ENCODE results near the gene PRDM16. TPM values are rescaled to one million over a fixed set of nuclear protein-coding genes. Genes with fewer than 3 reads are reported as not detected.

Gene PRDM16
- total and polyA plus RNA-seq, 2 donors (not counting 1 experiment from before 2014, with no cell fraction given): 0.03 to 0.12 TPM

- Histone ChIP-seq H3K27ac (ENCODE audit: low read length in 2 of 2) (no peak overlapping the region), H3K36me3 (replicated peaks in 1 of 2; ENCODE audit: control extremely low read depth in 1 of 2, control insufficient read depth in 1 of 2, extremely low read depth in 1 of 2, insufficient read depth in 2 of 2, low read length in 1 of 2) (no peaks in the 10 kb centered on the region), H3K9ac (ENCODE audit: low read length) (no peak overlapping the region), H3K4me2 (replicated peaks; ENCODE audit: low read depth, low read length, poor library complexity, severe bottlenecking) (no peak overlapping the region), H4K20me1 (ENCODE audit: control insufficient read depth, insufficient read depth, low read length, poor library complexity, severe bottlenecking) (no peaks in the 10 kb centered on the region), H3K9me3 (ENCODE audit: control extremely low read depth in 1 of 3, control insufficient read depth in 2 of 3, insufficient read depth in 1 of 3, low read length in 2 of 3) (peaks cover 0 to 1% (median 0%) of the 10 kb centered on the region in 3 donors), H3K27me3 (replicated peaks in 1 of 4; ENCODE audit: control extremely low read depth in 1 of 4, control insufficient read depth in 3 of 4, insufficient read depth in 4 of 4, low read length in 3 of 4) (no peaks in the 10 kb centered on the region), H3K4me3 (ENCODE audit: control extremely low read depth in 1 of 5, extremely low read depth in 1 of 5, insufficient read depth in 1 of 5, low read depth in 2 of 5, low read length in 4 of 5) (no peak overlapping the region), H2AFZ (ENCODE audit: insufficient read depth, low read depth, low read length, poor library complexity, severe bottlenecking) (no peak overlapping the region), H3K4me1 (ENCODE audit: control insufficient read depth in 2 of 2, insufficient read depth in 2 of 2, low read length in 2 of 2) (no peaks in the 10 kb centered on the region), H3K79me2 (ENCODE audit: control insufficient read depth, insufficient read depth, low read length) (no peaks in the 10 kb centered on the region)
- Mint-ChIP-seq H3K4me1 (no peaks in the 10 kb centered on the region), H3K27ac (no peak overlapping the region), H3K4me3 (no peak overlapping the region), H3K9me3 (ENCODE audit: insufficient read depth) (no peaks in the 10 kb centered on the region), H3K27me3 (no peaks in the 10 kb centered on the region)
- TF ChIP-seq EZH2 (IDR thresholded peaks at IDR 0.05; ENCODE audit: borderline replicate concordance, insufficient read depth, low read depth, low read length, poor library complexity, severe bottlenecking) (no peak), CTCF (IDR thresholded peaks at IDR 0.05) (no peak)
- DNase-seq: no peak
- WGBS (ENCODE audit: insufficient coverage): 86% methylated on average over 6 of the region's 11 CpGs
- ChIA-PET CTCF (no interaction called here), POLR2A (no interaction called here)
- intact Hi-C loops (cut with micrococcal nuclease): no loop called here
- no peak for ATAC-seq (ENCODE audit: low read depth)
These were observed 261.8 kb downstream of the PRDM16 start for GRCh38 chr1:3330771-3331245.

- WGBS (ENCODE audit: insufficient coverage): 93% methylated on average over 14 of the region's 14 CpGs
- no peaks in the 10 kb centered on the region for H4K20me1 ChIP-seq (ENCODE audit: control insufficient read depth, insufficient read depth, low read length, poor library complexity, severe bottlenecking)
- no peak for DNase-seq
- intact Hi-C loops (cut with micrococcal nuclease): no loop called here
- H3K4me2 ChIP-seq (replicated peaks; ENCODE audit: low read depth, low read length, poor library complexity, severe bottlenecking): no peak overlapping the region
- H3K4me3 ChIP-seq (ENCODE audit: control extremely low read depth in 1 of 5, extremely low read depth in 1 of 5, insufficient read depth in 1 of 5, low read depth in 2 of 5, low read length in 4 of 5): no peak overlapping the region
- no peaks in the 10 kb centered on the region for H3K79me2 ChIP-seq (ENCODE audit: control insufficient read depth, insufficient read depth, low read length)
- no peaks in the 10 kb centered on the region for H3K4me1 Mint-ChIP-seq
- no peaks in the 10 kb centered on the region for H3K36me3 ChIP-seq (replicated peaks in 1 of 2; ENCODE audit: control extremely low read depth in 1 of 2, control insufficient read depth in 1 of 2, extremely low read depth in 1 of 2, insufficient read depth in 2 of 2, low read length in 1 of 2)
- no peak overlapping the region for H3K4me3 Mint-ChIP-seq
- no peak overlapping the region for H2AFZ ChIP-seq (ENCODE audit: insufficient read depth, low read depth, low read length, poor library complexity, severe bottlenecking)
- ChIA-PET POLR2A (no interaction called here), CTCF (no interaction called here)
- no peak for TF ChIP-seq EZH2 (IDR thresholded peaks at IDR 0.05; ENCODE audit: borderline replicate concordance, insufficient read depth, low read depth, low read length, poor library complexity, severe bottlenecking)
- TF ChIP-seq CTCF (IDR thresholded peaks at IDR 0.05): no peak
- H3K27me3 ChIP-seq (replicated peaks in 1 of 4; ENCODE audit: control extremely low read depth in 1 of 4, control insufficient read depth in 3 of 4, insufficient read depth in 4 of 4, low read length in 3 of 4): no peaks in the 10 kb centered on the region
- no peaks in the 10 kb centered on the region for H3K27me3 Mint-ChIP-seq
- no peak overlapping the region for H3K27ac Mint-ChIP-seq
- no peak for ATAC-seq (ENCODE audit: low read depth)
- no peak overlapping the region for H3K9ac ChIP-seq (ENCODE audit: low read length)
- no peaks in the 10 kb centered on the region for H3K4me1 ChIP-seq (ENCODE audit: control insufficient read depth in 2 of 2, insufficient read depth in 2 of 2, low read length in 2 of 2)
- peaks cover 0 to 4% (median 0%) of the 10 kb centered on the region in 3 donors for H3K9me3 ChIP-seq (ENCODE audit: control extremely low read depth in 1 of 3, control insufficient read depth in 2 of 3, insufficient read depth in 1 of 3, low read length in 2 of 3)
- H3K27ac ChIP-seq (ENCODE audit: low read length in 2 of 2): no peak overlapping the region
- no peaks in the 10 kb centered on the region for H3K9me3 Mint-ChIP-seq (ENCODE audit: insufficient read depth)
These were observed 262.6 kb downstream of the PRDM16 start for GRCh38 chr1:3331564-3331963.
